SK-N-SH treated with all-trans-retinoic acid at 6 μM for 48 hours (cell line): ENCODE measurements around the gene ITGB3.

ENCODE experiments used
- ATAC-seq: fragments of 200-7000 bp; cut with Tn5 transposase; 3 replicates; pipeline ENCODE4 v1.9.1; 2020; ENCODE audit warnings: mild to moderate bottlenecking, moderate library complexity
- ARNTL ChIP-seq: fragments of 450-650 bp; formaldehyde crosslinking; IDR thresholded peaks from 2 replicates; pipeline ENCODE4 v1.5.0; 2020; ENCODE audit warnings: low read depth, mild to moderate bottlenecking, moderate library complexity, borderline replicate concordance
- CSDC2 ChIP-seq: fragments of 250-450 bp; sonication (Bioruptor Pico); IDR thresholded peaks from 2 replicates; pipeline ENCODE4 v1.5.0; 2020; ENCODE audit warnings: mild to moderate bottlenecking, moderate library complexity
- ESRRG ChIP-seq: fragments of 250-450 bp; sonication (Bioruptor Pico); IDR thresholded peaks from 2 replicates; pipeline ENCODE4 v1.6.1; 2021; ENCODE audit warnings: mild to moderate bottlenecking
- GLIS3 ChIP-seq: fragments of 250-450 bp; sonication (Bioruptor Pico); IDR thresholded peaks from 2 replicates; pipeline ENCODE4 v1.5.0; 2020; ENCODE audit warnings: mild to moderate bottlenecking, moderate library complexity
- ISL1 ChIP-seq: fragments of 250-450 bp; sonication (Bioruptor Pico); IDR thresholded peaks from 2 replicates; pipeline ENCODE4 v2.1.2; 2022; ENCODE audit warnings: mild to moderate bottlenecking, moderate library complexity
- OSR1 ChIP-seq: fragments of 250-450 bp; sonication (Bioruptor Pico); IDR thresholded peaks from 2 replicates; pipeline ENCODE4 v1.8.0; 2022; ENCODE audit warnings: moderate library complexity, mild to moderate bottlenecking, inconsistent platforms
- PPARA ChIP-seq: fragments of 250-450 bp; sonication (Bioruptor Pico); IDR thresholded peaks from 2 replicates; pipeline ENCODE4 v1.5.0; 2020; ENCODE audit warnings: mild to moderate bottlenecking, borderline replicate concordance
- RARB ChIP-seq: fragments of 250-450 bp; sonication (Bioruptor Pico); IDR thresholded peaks from 2 replicates; pipeline ENCODE4 v1.8.0; 2021; ENCODE audit warnings: mild to moderate bottlenecking, moderate library complexity
- SNAI2 ChIP-seq: fragments of 250-450 bp; sonication (Bioruptor Pico); IDR thresholded peaks from 2 replicates; pipeline ENCODE4 v1.5.0; 2020; ENCODE audit warnings: mild to moderate bottlenecking, moderate library complexity
- TCF4 ChIP-seq: fragments of 250-450 bp; sonication (Bioruptor Pico); IDR thresholded peaks from 2 replicates; pipeline ENCODE4 v1.8.0; 2021; ENCODE audit warnings: mild to moderate bottlenecking, moderate library complexity, borderline replicate concordance
- ZC3H10 ChIP-seq: fragments of 250-450 bp; sonication (Bioruptor Pico); IDR thresholded peaks from 2 replicates; pipeline ENCODE4 v1.5.1; 2021; ENCODE audit warnings: mild to moderate bottlenecking, moderate library complexity
- ZFP3 ChIP-seq: fragments of 250-450 bp; sonication (Bioruptor Pico); IDR thresholded peaks from 2 replicates; pipeline ENCODE4 v1.5.0; 2020; ENCODE audit warnings: mild to moderate bottlenecking, moderate library complexity
- ZFP30 ChIP-seq: fragments of 450-650 bp; formaldehyde crosslinking; IDR thresholded peaks from 2 replicates; pipeline ENCODE4 v1.5.0; 2022; ENCODE audit warnings: mild to moderate bottlenecking, moderate library complexity
- ZNF70 ChIP-seq: fragments of 450-650 bp; formaldehyde crosslinking; IDR thresholded peaks from 2 replicates; pipeline ENCODE4 v1.5.0; 2020; ENCODE audit warnings: mild to moderate bottlenecking, moderate library complexity
- ZNF8 ChIP-seq: fragments of 450-650 bp; formaldehyde crosslinking; IDR thresholded peaks from 2 replicates; pipeline ENCODE4 v1.5.0; 2020; ENCODE audit warnings: mild to moderate bottlenecking, moderate library complexity
- TF ChIP-seq, protein P1 (sequence below): fragments of 250-450 bp; sonication (Bioruptor Pico); IDR thresholded peaks from 2 replicates; pipeline ENCODE4 v1.8.0; 2020; ENCODE audit warnings: mild to moderate bottlenecking, moderate library complexity, borderline replicate concordance
- TF ChIP-seq, protein P2 (sequence below): fragments of 250-450 bp; sonication (Bioruptor Pico); IDR thresholded peaks from 2 replicates; pipeline ENCODE4 v1.5.1; 2021; ENCODE audit warnings: mild to moderate bottlenecking, moderate library complexity
- TF ChIP-seq, protein P3 (sequence below): fragments of 250-450 bp; sonication (Bioruptor Pico); IDR thresholded peaks from 2 replicates; pipeline ENCODE4 v1.8.0; 2021; ENCODE audit warnings: low read depth, mild to moderate bottlenecking, moderate library complexity, borderline replicate concordance
- TF ChIP-seq, protein P4 (sequence below): fragments of 250-450 bp; sonication (Bioruptor Pico); IDR thresholded peaks from 2 replicates; pipeline ENCODE4 v1.5.0; 2020; ENCODE audit warnings: mild to moderate bottlenecking, moderate library complexity
- TF ChIP-seq, protein P5 (sequence below): fragments of 250-450 bp; sonication (Bioruptor Pico); IDR thresholded peaks from 2 replicates; pipeline ENCODE4 v1.5.1; 2020; ENCODE audit warnings: low read depth, mild to moderate bottlenecking, moderate library complexity

ITGB3 gene

DNA sequence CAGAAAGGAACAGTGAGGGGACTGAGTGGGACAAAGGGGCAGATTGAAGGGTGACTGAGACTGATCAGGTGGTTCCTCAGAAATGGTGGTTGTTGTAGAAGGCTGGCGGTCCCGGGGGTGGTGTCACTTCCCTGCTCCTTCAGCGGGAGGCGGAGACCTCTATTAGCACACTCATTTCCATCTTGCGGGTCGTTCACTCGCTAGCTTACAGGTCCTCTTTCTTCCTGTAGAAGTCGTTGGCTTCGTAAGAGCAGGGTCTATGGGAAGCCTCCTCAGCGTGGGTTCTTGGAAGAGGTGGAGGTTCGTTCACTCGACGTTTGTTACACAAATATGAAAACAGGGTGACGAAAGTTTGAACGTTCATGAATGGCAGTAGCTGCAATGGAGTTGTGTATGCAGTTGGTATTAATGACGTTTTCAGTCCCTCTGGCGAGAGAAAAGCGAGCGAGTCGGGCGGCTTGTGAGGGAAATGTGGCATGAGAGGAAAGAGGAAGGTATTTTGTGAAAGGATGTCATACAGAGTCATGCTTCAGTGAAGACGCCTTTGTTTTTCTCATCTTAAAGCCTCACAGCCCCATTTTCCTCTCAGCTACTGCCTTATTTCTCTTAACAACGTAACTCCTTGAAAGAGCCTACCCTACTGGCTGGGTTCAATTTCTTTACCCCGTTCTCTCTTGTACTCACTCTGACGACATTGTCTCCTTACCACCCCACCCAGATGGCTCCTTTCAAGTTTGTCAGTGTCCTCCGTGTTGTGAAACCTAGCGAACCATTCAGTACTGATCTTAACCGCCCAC is 70.8 kb downstream of the ITGB3 start:
- no peak for ATAC-seq
- TF ChIP-seq ZC3H10 (CRISPR knock-in tag) (no peak), ESRRG (no peak), ZFP30 (CRISPR knock-in tag) (no peak), RARB (CRISPR knock-in tag) (no peak), CSDC2 (CRISPR knock-in tag) (no peak), ZNF70 (no peak), ARNTL (CRISPR knock-in tag) (no peak), TCF4 (CRISPR knock-in tag) (no peak), GLIS3 (CRISPR knock-in tag) (no peak)
- TF ChIP-seq, protein P1, sequence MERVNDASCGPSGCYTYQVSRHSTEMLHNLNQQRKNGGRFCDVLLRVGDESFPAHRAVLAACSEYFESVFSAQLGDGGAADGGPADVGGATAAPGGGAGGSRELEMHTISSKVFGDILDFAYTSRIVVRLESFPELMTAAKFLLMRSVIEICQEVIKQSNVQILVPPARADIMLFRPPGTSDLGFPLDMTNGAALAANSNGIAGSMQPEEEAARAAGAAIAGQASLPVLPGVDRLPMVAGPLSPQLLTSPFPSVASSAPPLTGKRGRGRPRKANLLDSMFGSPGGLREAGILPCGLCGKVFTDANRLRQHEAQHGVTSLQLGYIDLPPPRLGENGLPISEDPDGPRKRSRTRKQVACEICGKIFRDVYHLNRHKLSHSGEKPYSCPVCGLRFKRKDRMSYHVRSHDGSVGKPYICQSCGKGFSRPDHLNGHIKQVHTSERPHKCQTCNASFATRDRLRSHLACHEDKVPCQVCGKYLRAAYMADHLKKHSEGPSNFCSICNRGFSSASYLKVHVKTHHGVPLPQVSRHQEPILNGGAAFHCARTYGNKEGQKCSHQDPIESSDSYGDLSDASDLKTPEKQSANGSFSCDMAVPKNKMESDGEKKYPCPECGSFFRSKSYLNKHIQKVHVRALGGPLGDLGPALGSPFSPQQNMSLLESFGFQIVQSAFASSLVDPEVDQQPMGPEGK (CRISPR knock-in tag), result no peak
- TF ChIP-seq, protein P2, sequence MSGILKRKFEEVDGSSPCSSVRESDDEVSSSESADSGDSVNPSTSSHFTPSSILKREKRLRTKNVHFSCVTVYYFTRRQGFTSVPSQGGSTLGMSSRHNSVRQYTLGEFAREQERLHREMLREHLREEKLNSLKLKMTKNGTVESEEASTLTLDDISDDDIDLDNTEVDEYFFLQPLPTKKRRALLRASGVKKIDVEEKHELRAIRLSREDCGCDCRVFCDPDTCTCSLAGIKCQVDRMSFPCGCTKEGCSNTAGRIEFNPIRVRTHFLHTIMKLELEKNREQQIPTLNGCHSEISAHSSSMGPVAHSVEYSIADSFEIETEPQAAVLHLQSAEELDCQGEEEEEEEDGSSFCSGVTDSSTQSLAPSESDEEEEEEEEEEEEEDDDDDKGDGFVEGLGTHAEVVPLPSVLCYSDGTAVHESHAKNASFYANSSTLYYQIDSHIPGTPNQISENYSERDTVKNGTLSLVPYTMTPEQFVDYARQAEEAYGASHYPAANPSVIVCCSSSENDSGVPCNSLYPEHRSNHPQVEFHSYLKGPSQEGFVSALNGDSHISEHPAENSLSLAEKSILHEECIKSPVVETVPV, result no peak
- TF ChIP-seq, protein P3, sequence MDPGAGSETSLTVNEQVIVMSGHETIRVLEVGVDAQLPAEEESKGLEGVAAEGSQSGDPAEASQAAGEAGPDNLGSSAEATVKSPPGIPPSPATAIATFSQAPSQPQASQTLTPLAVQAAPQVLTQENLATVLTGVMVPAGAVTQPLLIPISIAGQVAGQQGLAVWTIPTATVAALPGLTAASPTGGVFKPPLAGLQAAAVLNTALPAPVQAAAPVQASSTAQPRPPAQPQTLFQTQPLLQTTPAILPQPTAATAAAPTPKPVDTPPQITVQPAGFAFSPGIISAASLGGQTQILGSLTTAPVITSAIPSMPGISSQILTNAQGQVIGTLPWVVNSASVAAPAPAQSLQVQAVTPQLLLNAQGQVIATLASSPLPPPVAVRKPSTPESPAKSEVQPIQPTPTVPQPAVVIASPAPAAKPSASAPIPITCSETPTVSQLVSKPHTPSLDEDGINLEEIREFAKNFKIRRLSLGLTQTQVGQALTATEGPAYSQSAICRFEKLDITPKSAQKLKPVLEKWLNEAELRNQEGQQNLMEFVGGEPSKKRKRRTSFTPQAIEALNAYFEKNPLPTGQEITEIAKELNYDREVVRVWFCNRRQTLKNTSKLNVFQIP (CRISPR knock-in tag), result no peak
- TF ChIP-seq, all 23 proteins: peak for 0

DNA sequence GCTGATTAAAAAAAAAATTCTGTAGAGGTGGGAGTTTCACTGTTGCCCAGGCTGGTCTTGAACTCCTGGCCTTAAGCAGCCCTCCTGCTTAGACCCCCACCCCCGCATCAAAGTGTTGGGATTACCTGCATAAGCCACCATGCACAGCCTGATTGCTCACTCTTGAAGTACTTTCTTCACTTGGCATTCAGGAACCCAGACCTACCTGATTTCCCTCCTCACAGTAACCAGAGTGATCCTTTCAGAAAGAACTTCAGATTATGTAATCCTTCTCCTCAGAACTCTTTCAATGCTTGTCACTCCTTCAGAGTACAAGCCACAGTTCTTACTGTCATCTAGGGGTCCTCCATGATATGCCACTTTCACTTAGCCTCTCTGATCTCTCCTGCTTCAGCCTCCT is 71.5 kb downstream of the ITGB3 start:
- TF ChIP-seq PPARA (CRISPR knock-in tag) (no peak), ARNTL (CRISPR knock-in tag) (no peak), RARB (CRISPR knock-in tag) (no peak), ZFP3 (no peak), ISL1 (CRISPR knock-in tag) (no peak), TCF4 (CRISPR knock-in tag) (no peak), OSR1 (no peak), CSDC2 (CRISPR knock-in tag) (no peak)
- no peak for ATAC-seq

- no peak for TF ChIP-seq CSDC2 (CRISPR knock-in tag)
- TF ChIP-seq ESRRG, result no peak
- no peak for TF ChIP-seq RARB (CRISPR knock-in tag)
- no peak for TF ChIP-seq SNAI2 (CRISPR knock-in tag)
- TF ChIP-seq ZNF8 (CRISPR knock-in tag), result no peak
- TF ChIP-seq TCF4 (CRISPR knock-in tag), result no peak
- TF ChIP-seq, protein P4, sequence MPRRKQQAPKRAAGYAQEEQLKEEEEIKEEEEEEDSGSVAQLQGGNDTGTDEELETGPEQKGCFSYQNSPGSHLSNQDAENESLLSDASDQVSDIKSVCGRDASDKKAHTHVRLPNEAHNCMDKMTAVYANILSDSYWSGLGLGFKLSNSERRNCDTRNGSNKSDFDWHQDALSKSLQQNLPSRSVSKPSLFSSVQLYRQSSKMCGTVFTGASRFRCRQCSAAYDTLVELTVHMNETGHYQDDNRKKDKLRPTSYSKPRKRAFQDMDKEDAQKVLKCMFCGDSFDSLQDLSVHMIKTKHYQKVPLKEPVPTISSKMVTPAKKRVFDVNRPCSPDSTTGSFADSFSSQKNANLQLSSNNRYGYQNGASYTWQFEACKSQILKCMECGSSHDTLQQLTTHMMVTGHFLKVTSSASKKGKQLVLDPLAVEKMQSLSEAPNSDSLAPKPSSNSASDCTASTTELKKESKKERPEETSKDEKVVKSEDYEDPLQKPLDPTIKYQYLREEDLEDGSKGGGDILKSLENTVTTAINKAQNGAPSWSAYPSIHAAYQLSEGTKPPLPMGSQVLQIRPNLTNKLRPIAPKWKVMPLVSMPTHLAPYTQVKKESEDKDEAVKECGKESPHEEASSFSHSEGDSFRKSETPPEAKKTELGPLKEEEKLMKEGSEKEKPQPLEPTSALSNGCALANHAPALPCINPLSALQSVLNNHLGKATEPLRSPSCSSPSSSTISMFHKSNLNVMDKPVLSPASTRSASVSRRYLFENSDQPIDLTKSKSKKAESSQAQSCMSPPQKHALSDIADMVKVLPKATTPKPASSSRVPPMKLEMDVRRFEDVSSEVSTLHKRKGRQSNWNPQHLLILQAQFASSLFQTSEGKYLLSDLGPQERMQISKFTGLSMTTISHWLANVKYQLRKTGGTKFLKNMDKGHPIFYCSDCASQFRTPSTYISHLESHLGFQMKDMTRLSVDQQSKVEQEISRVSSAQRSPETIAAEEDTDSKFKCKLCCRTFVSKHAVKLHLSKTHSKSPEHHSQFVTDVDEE, result no peak
- ATAC-seq, result no peak
These were observed 76.9 kb downstream of the ITGB3 start for GRCh38 chr17:47330548-47330947.

- TF ChIP-seq, protein P5, sequence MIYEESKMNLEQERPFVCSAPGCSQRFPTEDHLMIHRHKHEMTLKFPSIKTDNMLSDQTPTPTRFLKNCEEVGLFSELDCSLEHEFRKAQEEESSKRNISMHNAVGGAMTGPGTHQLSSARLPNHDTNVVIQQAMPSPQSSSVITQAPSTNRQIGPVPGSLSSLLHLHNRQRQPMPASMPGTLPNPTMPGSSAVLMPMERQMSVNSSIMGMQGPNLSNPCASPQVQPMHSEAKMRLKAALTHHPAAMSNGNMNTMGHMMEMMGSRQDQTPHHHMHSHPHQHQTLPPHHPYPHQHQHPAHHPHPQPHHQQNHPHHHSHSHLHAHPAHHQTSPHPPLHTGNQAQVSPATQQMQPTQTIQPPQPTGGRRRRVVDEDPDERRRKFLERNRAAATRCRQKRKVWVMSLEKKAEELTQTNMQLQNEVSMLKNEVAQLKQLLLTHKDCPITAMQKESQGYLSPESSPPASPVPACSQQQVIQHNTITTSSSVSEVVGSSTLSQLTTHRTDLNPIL (CRISPR knock-in tag), result no peak
- TF ChIP-seq ISL1 (CRISPR knock-in tag) (no peak), ZFP30 (CRISPR knock-in tag) (no peak), TCF4 (CRISPR knock-in tag) (no peak)
- no peak for ATAC-seq
These were observed 78.7 kb downstream of the ITGB3 start for GRCh38 chr17:47332287-47332686.
